CD4-positive, alpha-beta memory T cell (primary cell): ENCODE measurements around the gene COL5A1. TPM values are rescaled to one million over a fixed set of nuclear protein-coding genes. Genes with fewer than 3 reads are reported as not detected.
"Not testable (repeated sequence)": the region's sequence is repeated elsewhere in the genome, so short reads cannot be mapped to it uniquely, and the experiment has no call there.

Experiments used
- CTCF ChIA-PET: fragments of 350-600 bp; sonication (Branson Sonifier 250); formaldehyde crosslinking; loops from one replicate; lab custom pipeline; 2021; ENCODE audit warnings: inconsistent platforms; ENCODE audit not compliant: partially characterized antibody; lab: Charles Lee
- POLR2A ChIA-PET: fragments of 350-600 bp; sonication (Branson Sonifier 250); formaldehyde crosslinking; loops from one replicate; lab custom pipeline; 2021; ENCODE audit not compliant: partially characterized antibody; lab: Charles Lee
- DNase-seq, 5 donors: peaks; one replicate each; pipeline versions ENCODE4 v3.0.0 to v3.0.0-alpha.2; 2020 to 2022; ENCODE audit warnings: mixed read lengths in 1 of 5
- H3K27ac ChIP-seq: one replicate; pipeline ENCODE4 v1.7.0; 2013; ENCODE audit warnings: low read depth, low read length
- H3K27me3 ChIP-seq: 2 replicates; pipeline ENCODE4 v1.7.0; 2013; ENCODE audit warnings: mild to moderate bottlenecking, low read length, moderate library complexity; ENCODE audit not compliant: insufficient read depth
- H3K36me3 ChIP-seq: 2 replicates; pipeline ENCODE4 v1.7.0; 2013; ENCODE audit warnings: mild to moderate bottlenecking, low read length, moderate library complexity; ENCODE audit not compliant: insufficient read depth
- H3K4me1 ChIP-seq: 2 replicates; pipeline ENCODE4 v1.7.0; 2013; ENCODE audit warnings: mild to moderate bottlenecking, low read length, moderate library complexity; ENCODE audit not compliant: insufficient read depth
- H3K4me3 ChIP-seq, 2 donors: one replicate each; pipeline ENCODE4 v1.7.0; 2013; ENCODE audit warnings: low read length in 2 of 2, mild to moderate bottlenecking in 1 of 2
- H3K9me3 ChIP-seq, 2 donors: one replicate each; pipeline ENCODE4 v1.7.0; 2013; ENCODE audit warnings: low read length in 2 of 2, control low read depth in 1 of 2; ENCODE audit not compliant: control insufficient read depth in 1 of 2
- H3K27ac Mint-ChIP-seq, 7 donors: one replicate each; pipeline ENCODE4 v1.8.0; 2020 to 2021; ENCODE audit warnings: mixed read lengths in 7 of 7, mild to moderate bottlenecking in 6 of 7, inconsistent platforms in 3 of 7, moderate library complexity in 3 of 7
- H3K27me3 Mint-ChIP-seq, 2 donors: one replicate each; pipeline ENCODE4 v1.8.0; 2020 to 2021; ENCODE audit warnings: mixed read lengths in 2 of 2
- H3K36me3 Mint-ChIP-seq, 2 donors: one replicate each; pipeline ENCODE4 v1.8.0; 2020 to 2021; ENCODE audit warnings: mixed read lengths in 2 of 2, inconsistent platforms in 1 of 2, mild to moderate bottlenecking in 1 of 2
- H3K4me1 Mint-ChIP-seq, 4 donors: one replicate each; pipeline ENCODE4 v1.8.0; 2020 to 2021; ENCODE audit warnings: mixed read lengths in 4 of 4, mild to moderate bottlenecking in 1 of 4
- H3K4me3 Mint-ChIP-seq, 8 donors: one replicate each; pipeline ENCODE4 v1.8.0; 2020 to 2021; ENCODE audit warnings: mixed read lengths in 8 of 8, mild to moderate bottlenecking in 7 of 8, moderate library complexity in 6 of 8, inconsistent platforms in 3 of 8
- H3K9me3 Mint-ChIP-seq, 8 donors: one replicate each; pipeline ENCODE4 v1.8.0; 2020 to 2021; ENCODE audit warnings: mixed read lengths in 8 of 8, mild to moderate bottlenecking in 5 of 8, inconsistent platforms in 3 of 8, moderate library complexity in 1 of 8
- intact Hi-C: fragments of 100-400 bp; cut with micrococcal nuclease; formaldehyde crosslinking; loops from one replicate; pipeline ENCODE4 v1.15.1; 2023
- polyA plus RNA-seq, 2 donors: library from polyadenylated mRNA; unstranded; fragments of 300-500 nt; fragmentation: Illumina TruSeq; gene quantifications; one replicate each; pipeline ENCODE4 v1.2.3, GENCODE V29; 2021
- total RNA-seq, 2 experiments: library from RNA; stranded (reverse); gene quantifications; one replicate each; pipeline ENCODE4 v1.2.3, GENCODE V29; 2021

Gene COL5A1
- total and polyA plus RNA-seq, 4 experiments from 2014 or later: 0.36 to 1.6 (median 1.5) TPM; not detected in 1

- H3K4me1 Mint-ChIP-seq: no peaks in the 10 kb centered on the region
- H3K9me3 ChIP-seq: no peaks in the 10 kb centered on the region
- CTCF ChIA-PET: no interaction called here
Measured at GRCh38 chr9:134682651-134683364, 41.2 kb downstream of the COL5A1 start.

GRCh38 chr9:134683714-134684374, 42.2 kb downstream of the COL5A1 start:
- H3K4me3 Mint-ChIP-seq: no peak overlapping the region
- H3K27me3 ChIP-seq: no peaks in the 10 kb centered on the region
- no peaks in the 10 kb centered on the region for H3K36me3 ChIP-seq
- H3K27ac ChIP-seq: no peak overlapping the region
- ChIA-PET POLR2A (no interaction called here), CTCF (no interaction called here)
- no peaks in the 10 kb centered on the region for H3K4me1 Mint-ChIP-seq
- intact Hi-C loops: no loop called here
- no peak overlapping the region for H3K4me3 ChIP-seq
- H3K36me3 Mint-ChIP-seq: no peaks in the 10 kb centered on the region
- H3K9me3 Mint-ChIP-seq: no peaks in the 10 kb centered on the region
- no peak for DNase-seq
- no peaks in the 10 kb centered on the region for H3K4me1 ChIP-seq
- no peaks in the 10 kb centered on the region for H3K27me3 Mint-ChIP-seq
- H3K9me3 ChIP-seq: no peaks in the 10 kb centered on the region
- H3K27ac Mint-ChIP-seq: no peak overlapping the region

More at GRCh38 chr9:134682651-134683364, 41.2 kb downstream of the COL5A1 start:
- Histone ChIP-seq H3K27me3 (no peaks in the 10 kb centered on the region), H3K27ac (no peak overlapping the region), H3K4me3 (no peak overlapping the region), H3K4me1 (no peaks in the 10 kb centered on the region), H3K36me3 (no peaks in the 10 kb centered on the region)
- no peak for DNase-seq
- Mint-ChIP-seq H3K9me3 (peaks cover 0 to 2% (median 0%) of the 10 kb centered on the region in 8 donors), H3K27ac (no peak overlapping the region), H3K27me3 (no peaks in the 10 kb centered on the region), H3K4me3 (no peak overlapping the region), H3K36me3 (no peaks in the 10 kb centered on the region)
- POLR2A ChIA-PET: no interaction called here
- intact Hi-C loops: no loop called here

- no peaks in the 10 kb centered on the region for H3K36me3 Mint-ChIP-seq
- H3K4me3 Mint-ChIP-seq: no peak overlapping the region
- Histone ChIP-seq H3K27me3 (no peaks in the 10 kb centered on the region), H3K4me3 (no peak overlapping the region), H3K36me3 (no peaks in the 10 kb centered on the region), H3K27ac (no peak overlapping the region), H3K4me1 (no peaks in the 10 kb centered on the region), H3K9me3 (no peaks in the 10 kb centered on the region)
- H3K9me3 Mint-ChIP-seq: no peaks in the 10 kb centered on the region
- no peaks in the 10 kb centered on the region for H3K4me1 Mint-ChIP-seq
- no peak overlapping the region for H3K27ac Mint-ChIP-seq
- intact Hi-C loops: no loop called here
- H3K27me3 Mint-ChIP-seq: no peaks in the 10 kb centered on the region
- CTCF ChIA-PET: no interaction called here
- POLR2A ChIA-PET: no interaction called here
- no peak for DNase-seq
Measured at GRCh38 chr9:134684375-134684723, 42.7 kb downstream of the COL5A1 start.

- H3K4me1 Mint-ChIP-seq, POLR2A ChIA-PET, H3K4me1 ChIP-seq, H3K27me3 ChIP-seq, H3K9me3 Mint-ChIP-seq, H3K4me3 ChIP-seq, H3K27me3 Mint-ChIP-seq, DNase-seq, H3K9me3 ChIP-seq, H3K36me3 ChIP-seq, H3K36me3 Mint-ChIP-seq, CTCF ChIA-PET, H3K27ac ChIP-seq, intact Hi-C loops, H3K27ac Mint-ChIP-seq, H3K4me3 Mint-ChIP-seq: not testable (repeated sequence)
Measured at GRCh38 chr9:134684941-134685340, 43.3 kb downstream of the COL5A1 start.

GRCh38 chr9:134685784-134686183, 44.2 kb downstream of the COL5A1 start:
- Mint-ChIP-seq H3K4me3 (no peak overlapping the region), H3K4me1 (no peaks in the 10 kb centered on the region), H3K27me3 (no peaks in the 10 kb centered on the region), H3K36me3 (no peaks in the 10 kb centered on the region), H3K27ac (no peak overlapping the region), H3K9me3 (no peaks in the 10 kb centered on the region)
- ChIA-PET POLR2A (no interaction called here), CTCF (no interaction called here)
- H3K4me1 ChIP-seq: no peaks in the 10 kb centered on the region
- H3K4me3 ChIP-seq: no peak overlapping the region
- H3K27ac ChIP-seq: no peak overlapping the region
- intact Hi-C loops: no loop called here
- H3K9me3 ChIP-seq: no peaks in the 10 kb centered on the region
- no peaks in the 10 kb centered on the region for H3K36me3 ChIP-seq
- DNase-seq: no peak
- H3K27me3 ChIP-seq: no peaks in the 10 kb centered on the region

- Mint-ChIP-seq H3K4me3 (no peak overlapping the region), H3K36me3 (no peaks in the 10 kb centered on the region), H3K9me3 (no peaks in the 10 kb centered on the region), H3K27ac (no peak overlapping the region), H3K4me1 (no peaks in the 10 kb centered on the region), H3K27me3 (no peaks in the 10 kb centered on the region)
- H3K4me1 ChIP-seq: no peaks in the 10 kb centered on the region
- POLR2A ChIA-PET: no interaction called here
- CTCF ChIA-PET: no interaction called here
- no peak overlapping the region for H3K4me3 ChIP-seq
- DNase-seq: no peak
- H3K27ac ChIP-seq: no peak overlapping the region
- no peaks in the 10 kb centered on the region for H3K36me3 ChIP-seq
- intact Hi-C loops: no loop called here
- no peaks in the 10 kb centered on the region for H3K27me3 ChIP-seq
- no peaks in the 10 kb centered on the region for H3K9me3 ChIP-seq
Measured at GRCh38 chr9:134686896-134687295, 45.3 kb downstream of the COL5A1 start.

GRCh38 chr9:134687556-134687955, 46.0 kb downstream of the COL5A1 start:
- H3K4me3 Mint-ChIP-seq: no peak overlapping the region
- Histone ChIP-seq H3K36me3 (no peaks in the 10 kb centered on the region), H3K27me3 (no peaks in the 10 kb centered on the region), H3K4me3 (no peak overlapping the region), H3K9me3 (no peaks in the 10 kb centered on the region), H3K4me1 (no peaks in the 10 kb centered on the region), H3K27ac (no peak overlapping the region)
- peaks cover 0 to 1% of the 10 kb centered on the region in 2 donors for H3K27me3 Mint-ChIP-seq
- intact Hi-C loops: no loop called here
- no peak for DNase-seq
- no peak overlapping the region for H3K27ac Mint-ChIP-seq
- CTCF ChIA-PET: no interaction called here
- POLR2A ChIA-PET: no interaction called here
- peaks cover 0 to 3% (median 0%) of the 10 kb centered on the region in 4 donors for H3K4me1 Mint-ChIP-seq
- H3K36me3 Mint-ChIP-seq: no peaks in the 10 kb centered on the region
- no peaks in the 10 kb centered on the region for H3K9me3 Mint-ChIP-seq
